IMR-90 (cell line): ENCODE data around the gene GPR179.

Experiments used
- CEBPB ChIP-seq: IDR thresholded peaks from 2 replicates; pipeline ENCODE4 v1.6.1; 2012; ENCODE audit warnings: low read depth, low read length, improper control_type of control experiment
- CHD1 ChIP-seq: IDR thresholded peaks from 2 replicates; pipeline ENCODE4 v1.6.1; 2012; ENCODE audit warnings: low read depth, low read length, improper control_type of control experiment
- CTCF ChIP-seq: conservative IDR thresholded peaks from 2 replicates; pipeline ENCODE4 v1.5.1; 2012; ENCODE audit warnings: mild to moderate bottlenecking, low read depth, low read length, improper control_type of control experiment
- FOS ChIP-seq: fragments of 150-350 bp; IDR thresholded peaks from 2 replicates; pipeline ENCODE4 v1.6.1; 2016; ENCODE audit warnings: low read depth, low read length

GRCh38 chr17:38327936-38328335 is 15.8 kb downstream of the GPR179 start:
- TF ChIP-seq CTCF (no peak), CHD1 (no peak), FOS (no peak), CEBPB (no peak)
